Astrocyte (in vitro differentiated cells and primary cell): ENCODE results near the gene ANGPTL7. TPM values are rescaled to one million over a fixed set of nuclear protein-coding genes. Genes with fewer than 3 reads are reported as not detected.

ENCODE experiments used
- DNase-seq: peaks from one replicate; pipeline ENCODE4 v3.0.0-alpha.2; 2010; ENCODE audit warnings: low read depth
- FAIRE-seq: peaks from 2 replicates; lab custom pipeline; 2011; peaks lifted over from hg19 to GRCh38; lab: Jason Lieb, UNC
- H2AFZ ChIP-seq: 2 replicates; pipeline ENCODE4 v1.6.0; 2012; ENCODE audit warnings: low read depth, low read length, inconsistent platforms
- H3K27ac ChIP-seq: 2 replicates; pipeline ENCODE4 v1.5.1; 2011; ENCODE audit warnings: low read depth, low read length, inconsistent platforms
- H3K27me3 ChIP-seq: 2 replicates; pipeline ENCODE4 v1.6.0; 2011; ENCODE audit warnings: low read length, inconsistent platforms; ENCODE audit not compliant: insufficient read depth
- H3K36me3 ChIP-seq: 2 replicates; pipeline ENCODE4 v1.5.1; 2011; ENCODE audit warnings: low read length, inconsistent platforms; ENCODE audit not compliant: insufficient read depth
- H3K4me1 ChIP-seq: 2 replicates; pipeline ENCODE4 v1.5.1; 2011; ENCODE audit warnings: low read length, inconsistent platforms; ENCODE audit not compliant: insufficient read depth
- H3K4me2 ChIP-seq: 2 replicates; pipeline ENCODE4 v1.6.0; 2012; ENCODE audit warnings: low read length, inconsistent platforms
- H3K4me3 ChIP-seq: 2 replicates; pipeline ENCODE4 v1.5.1; 2011; ENCODE audit warnings: low read depth, mild to moderate bottlenecking, low read length, inconsistent platforms; ENCODE audit not compliant: insufficient read depth
- H3K79me2 ChIP-seq: 2 replicates; pipeline ENCODE4 v1.6.0; 2012; ENCODE audit warnings: mild to moderate bottlenecking, low read length, inconsistent platforms; ENCODE audit not compliant: insufficient read depth
- H3K9ac ChIP-seq: 2 replicates; pipeline ENCODE4 v1.6.0; 2012; ENCODE audit warnings: mild to moderate bottlenecking, low read length, inconsistent platforms
- H3K9me3 ChIP-seq: 2 replicates; pipeline ENCODE4 v1.5.1; 2012; ENCODE audit warnings: low read depth, mild to moderate bottlenecking, low read length, inconsistent platforms; ENCODE audit not compliant: insufficient read depth
- H4K20me1 ChIP-seq: 2 replicates; pipeline ENCODE4 v1.6.0; 2012; ENCODE audit warnings: low read length, inconsistent platforms; ENCODE audit not compliant: insufficient read depth
- H3K27ac Mint-ChIP-seq: one replicate; pipeline ENCODE4 v1.8.0; 2021; ENCODE audit warnings: mild to moderate bottlenecking, mixed read lengths; ENCODE audit not compliant: unreplicated experiment
- H3K27me3 Mint-ChIP-seq: one replicate; pipeline ENCODE4 v1.8.0; 2021; ENCODE audit warnings: low read depth, mixed read lengths; ENCODE audit not compliant: unreplicated experiment
- H3K36me3 Mint-ChIP-seq: one replicate; pipeline ENCODE4 v1.8.0; 2021; ENCODE audit warnings: low read depth, mixed read lengths; ENCODE audit not compliant: unreplicated experiment
- H3K4me1 Mint-ChIP-seq: one replicate; pipeline ENCODE4 v1.8.0; 2021; ENCODE audit warnings: low read depth, mixed read lengths; ENCODE audit not compliant: unreplicated experiment
- H3K4me3 Mint-ChIP-seq: one replicate; pipeline ENCODE4 v1.8.0; 2021; ENCODE audit warnings: mild to moderate bottlenecking, moderate library complexity, mixed read lengths; ENCODE audit not compliant: unreplicated experiment
- H3K9me3 Mint-ChIP-seq: one replicate; pipeline ENCODE4 v1.8.0; 2021; ENCODE audit warnings: mild to moderate bottlenecking, mixed read lengths; ENCODE audit not compliant: unreplicated experiment
- EZH2 ChIP-seq: IDR thresholded peaks from 2 replicates; pipeline ENCODE4 v1.6.1; 2012; ENCODE audit warnings: mild to moderate bottlenecking, low read length, inconsistent platforms; ENCODE audit not compliant: insufficient read depth
- total RNA-seq: library from RNA; stranded (reverse); gene quantifications from 2 replicates; pipeline ENCODE4 v1.2.1, GENCODE V29; 2021
- TF ChIP-seq, protein P1 (sequence below): IDR thresholded peaks from 2 replicates; pipeline ENCODE4 v1.5.1; 2011; ENCODE audit warnings: low read depth, mild to moderate bottlenecking, inconsistent platforms, low read length, moderate library complexity; ENCODE audit not compliant: insufficient read depth

Gene ANGPTL7
- total RNA-seq, 1 donor from 2014 or later = 0.86 TPM

DNA sequence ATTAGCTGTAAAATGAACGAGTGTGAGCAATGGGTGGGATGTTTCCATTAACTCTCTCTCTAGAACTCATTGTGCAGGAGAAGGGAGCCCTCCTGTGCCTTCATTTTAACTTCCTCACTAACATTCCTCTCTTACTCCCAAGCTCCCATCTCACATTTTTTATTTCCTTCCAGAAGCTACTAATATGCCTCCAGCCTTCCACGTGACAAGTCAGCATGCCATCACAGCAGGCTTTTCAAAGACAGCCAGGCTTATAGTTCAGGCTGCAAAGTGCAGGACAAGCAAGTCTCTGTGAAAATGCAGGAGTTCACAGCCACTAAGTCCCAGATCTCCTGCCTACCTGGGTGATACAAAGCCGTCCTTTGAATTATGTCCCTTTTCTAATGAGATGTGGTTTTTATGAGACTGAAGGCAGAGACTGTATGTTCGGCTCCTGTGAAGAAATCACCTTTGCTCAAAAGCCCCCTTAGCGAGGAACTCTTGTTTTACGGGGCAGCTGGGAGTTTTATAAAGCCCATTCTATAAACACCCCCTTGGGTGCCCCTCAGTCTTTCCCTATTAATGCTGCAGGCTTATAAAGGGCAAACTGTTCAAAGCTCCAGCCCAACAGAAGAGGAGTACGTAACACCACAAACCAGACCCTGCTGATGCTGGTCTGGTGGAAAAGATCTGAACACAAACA, 14.8 kb upstream of the ANGPTL7 start:
- peaks cover 10% of the 10 kb centered on the region for H4K20me1 ChIP-seq

GRCh38 chr1:11175461-11175860, 13.7 kb upstream of the ANGPTL7 start:
- DNase-seq (no peak), FAIRE-seq (no peak)
- Mint-ChIP-seq H3K27ac (peak overlapping the region; percentile 80), H3K4me3 (no peak overlapping the region), H3K9me3 (no peaks in the 10 kb centered on the region), H3K4me1 (peaks cover 54% of the 10 kb centered on the region), H3K27me3 (no peaks in the 10 kb centered on the region), H3K36me3 (peaks cover 11% of the 10 kb centered on the region)
- Histone ChIP-seq H3K4me1 (peaks cover 22% of the 10 kb centered on the region), H3K27ac (no peak overlapping the region), H3K4me3 (no peak overlapping the region), H3K4me2 (no peak overlapping the region), H3K9ac (no peak overlapping the region), H3K27me3 (no peaks in the 10 kb centered on the region), H3K36me3 (no peaks in the 10 kb centered on the region), H2AFZ (no peak overlapping the region), H3K79me2 (no peaks in the 10 kb centered on the region), H3K9me3 (no peaks in the 10 kb centered on the region), H4K20me1 (peaks cover 14% of the 10 kb centered on the region)
- TF ChIP-seq, protein P1, sequence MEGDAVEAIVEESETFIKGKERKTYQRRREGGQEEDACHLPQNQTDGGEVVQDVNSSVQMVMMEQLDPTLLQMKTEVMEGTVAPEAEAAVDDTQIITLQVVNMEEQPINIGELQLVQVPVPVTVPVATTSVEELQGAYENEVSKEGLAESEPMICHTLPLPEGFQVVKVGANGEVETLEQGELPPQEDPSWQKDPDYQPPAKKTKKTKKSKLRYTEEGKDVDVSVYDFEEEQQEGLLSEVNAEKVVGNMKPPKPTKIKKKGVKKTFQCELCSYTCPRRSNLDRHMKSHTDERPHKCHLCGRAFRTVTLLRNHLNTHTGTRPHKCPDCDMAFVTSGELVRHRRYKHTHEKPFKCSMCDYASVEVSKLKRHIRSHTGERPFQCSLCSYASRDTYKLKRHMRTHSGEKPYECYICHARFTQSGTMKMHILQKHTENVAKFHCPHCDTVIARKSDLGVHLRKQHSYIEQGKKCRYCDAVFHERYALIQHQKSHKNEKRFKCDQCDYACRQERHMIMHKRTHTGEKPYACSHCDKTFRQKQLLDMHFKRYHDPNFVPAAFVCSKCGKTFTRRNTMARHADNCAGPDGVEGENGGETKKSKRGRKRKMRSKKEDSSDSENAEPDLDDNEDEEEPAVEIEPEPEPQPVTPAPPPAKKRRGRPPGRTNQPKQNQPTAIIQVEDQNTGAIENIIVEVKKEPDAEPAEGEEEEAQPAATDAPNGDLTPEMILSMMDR = no peak
- TF ChIP-seq EZH2 = no peak

More for the DNA sequence above, 14.8 kb upstream of the ANGPTL7 start:
- Mint-ChIP-seq H3K36me3 (peaks cover 3% of the 10 kb centered on the region), H3K9me3 (no peaks in the 10 kb centered on the region), H3K27me3 (no peaks in the 10 kb centered on the region), H3K4me1 (peaks cover 49% of the 10 kb centered on the region), H3K27ac (peak overlapping the region; percentile 89), H3K4me3 (no peak overlapping the region)
- Histone ChIP-seq H2AFZ (no peak overlapping the region), H3K79me2 (no peaks in the 10 kb centered on the region), H3K27me3 (no peaks in the 10 kb centered on the region), H3K4me1 (peaks cover 14% of the 10 kb centered on the region), H3K4me3 (no peak overlapping the region), H3K9ac (no peak overlapping the region), H3K36me3 (no peaks in the 10 kb centered on the region), H3K9me3 (no peaks in the 10 kb centered on the region), H3K4me2 (no peak overlapping the region), H3K27ac (no peak overlapping the region)
- DNase-seq = no peak
- FAIRE-seq = peak; percentile 13
- TF ChIP-seq, protein P1 = no peak
- TF ChIP-seq EZH2 = no peak

DNA sequence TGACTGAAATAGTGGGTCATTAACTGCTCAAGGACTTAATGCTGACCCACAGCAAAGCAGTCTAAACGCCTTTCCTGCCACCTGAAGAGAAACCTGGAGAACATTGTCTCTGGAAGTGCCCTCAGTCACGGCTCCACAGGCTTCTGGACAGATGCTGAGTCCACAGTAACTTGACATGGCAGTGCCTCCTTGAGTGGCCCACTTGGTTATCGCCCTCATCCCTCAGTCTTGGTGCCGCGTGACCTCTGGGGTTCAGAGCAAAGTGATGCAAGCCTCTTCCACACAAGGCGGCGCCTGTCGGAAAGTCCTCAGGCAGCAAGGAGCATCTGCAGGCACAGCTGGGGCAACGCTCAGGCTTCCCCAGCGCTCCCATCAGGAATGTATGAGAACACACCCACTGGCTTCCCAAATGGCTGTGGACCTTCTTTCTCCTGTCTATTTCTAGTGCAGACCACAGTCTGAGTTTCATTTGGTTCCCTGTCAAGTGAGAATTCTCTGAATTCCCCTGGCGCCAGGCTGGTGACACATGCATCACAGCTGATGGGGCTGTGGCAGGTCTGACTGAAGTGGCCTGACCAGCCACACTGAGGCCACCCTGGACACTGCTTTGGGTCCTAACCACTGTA, 13.0 kb upstream of the ANGPTL7 start:
- Histone ChIP-seq H3K9me3 (no peaks in the 10 kb centered on the region), H3K36me3 (no peaks in the 10 kb centered on the region), H3K27me3 (no peaks in the 10 kb centered on the region), H2AFZ (no peak overlapping the region), H3K79me2 (no peaks in the 10 kb centered on the region), H3K4me1 (peaks cover 23% of the 10 kb centered on the region), H4K20me1 (peaks cover 14% of the 10 kb centered on the region), H3K9ac (no peak overlapping the region), H3K27ac (no peak overlapping the region), H3K4me3 (no peak overlapping the region), H3K4me2 (peak overlapping the region; percentile 0)
- Mint-ChIP-seq H3K27ac (peak overlapping the region; percentile 22), H3K4me3 (peak overlapping the region; percentile 15), H3K4me1 (peaks cover 54% of the 10 kb centered on the region), H3K9me3 (no peaks in the 10 kb centered on the region), H3K27me3 (no peaks in the 10 kb centered on the region), H3K36me3 (peaks cover 12% of the 10 kb centered on the region)
- DNase-seq = peak; percentile 60
- TF ChIP-seq EZH2 = no peak
- TF ChIP-seq, protein P1 = no peak
- peak; percentile 37 for FAIRE-seq
